A549 (cell line): ENCODE data around the gene AXL. TPM values are rescaled to one million over a fixed set of nuclear protein-coding genes. Genes with fewer than 3 reads are reported as not detected.
A peak's percentile ranks its signal among the peaks of the same experiment; 100 is the strongest.

Experiments
- ATAC-seq, 2 experiments: fragments of 200-7000 bp in 1 of 2; fragments of >200 bp in 1 of 2; cut with Nextera tagmentation in 1 of 2; cut with Tn5 transposase in 1 of 2; 3 replicates each; pipeline versions ENCODE4 v1.8.0 to v1.9.1; 2018 to 2020; ENCODE audit warnings: mild to moderate bottlenecking in 1 of 2, moderate library complexity in 1 of 2
- CTCF ChIA-PET: fragments of 300-600 bp; sonication (Branson Sonifier 250); formaldehyde crosslinking; extraction: SDS; loops from one replicate; lab custom pipeline; 2021; ENCODE audit warnings: antibody characterized with exemption, inconsistent platforms; lab: Yijun Ruan, JAX
- POLR2A ChIA-PET: fragments of 350-600 bp; formaldehyde crosslinking; extraction: SDS; loops from one replicate; lab custom pipeline; 2021; ENCODE audit warnings: antibody characterized with exemption, inconsistent platforms; lab: Yijun Ruan, JAX
- DNase-seq, 2 experiments: peaks; one replicate each; pipeline versions ENCODE4 v3.0.0 to v3.0.0-alpha.2; 2011 to 2016; ENCODE audit warnings: low read depth in 1 of 2, low spot score in 1 of 2
- FAIRE-seq: peaks from 2 replicates; lab custom pipeline; 2011; peaks lifted over from hg19 to GRCh38; lab: Jason Lieb, UNC
- H3K27ac ChIP-seq, 2 experiments: fragments of >200 bp; sonication (Bioruptor Twin); formaldehyde crosslinking; 3 replicates each; pipeline ENCODE4 v1.5.1; 2016 to 2017
- H3K4me1 ChIP-seq: fragments of >200 bp; sonication (Bioruptor Twin); formaldehyde crosslinking; 3 replicates; pipeline ENCODE4 v1.6.1; 2016
- H3K4me2 ChIP-seq: fragments of >200 bp; sonication (Bioruptor Twin); formaldehyde crosslinking; 3 replicates; pipeline ENCODE4 v1.6.1; 2016
- H3K4me3 ChIP-seq: fragments of >200 bp; sonication (Bioruptor Twin); formaldehyde crosslinking; 3 replicates; pipeline ENCODE4 v1.5.1; 2016
- H3K9me3 ChIP-seq: fragments of >200 bp; sonication (Bioruptor Twin); formaldehyde crosslinking; 3 replicates; pipeline ENCODE4 v1.6.1; 2016
- CEBPB ChIP-seq, 2 experiments: fragments of >200 bp in 1 of 2; sonication (Bioruptor Twin) in 1 of 2; formaldehyde crosslinking in 1 of 2; IDR thresholded peaks; 2 replicates each; pipeline ENCODE4 v1.6.1; 2012 to 2016
- EP300 ChIP-seq, 2 experiments: fragments of >200 bp; sonication (Bioruptor Twin); formaldehyde crosslinking; IDR thresholded peaks; 2 replicates in 1 of 2; 3 replicates in 1 of 2; pipeline ENCODE4 v1.6.1; 2016 to 2017
- HOXB13 ChIP-seq: fragments of 250-450 bp; sonication (Bioruptor Pico); IDR thresholded peaks from 2 replicates; pipeline ENCODE4 v1.5.0; 2020; ENCODE audit warnings: low read depth, mild to moderate bottlenecking, moderate library complexity
- JUNB ChIP-seq: fragments of >200 bp; sonication (Bioruptor Twin); formaldehyde crosslinking; IDR thresholded peaks from 2 replicates; pipeline ENCODE4 v1.6.1; 2016
- KDM5A ChIP-seq: fragments of 200-600 bp; sonication (generic); IDR thresholded peaks from 2 replicates; pipeline ENCODE4 v1.6.1; 2016; ENCODE audit warnings: antibody characterized with exemption, mild to moderate bottlenecking
- NR3C1 ChIP-seq: fragments of >200 bp; sonication (Bioruptor Twin); formaldehyde crosslinking; IDR thresholded peaks from 3 replicates; pipeline ENCODE4 v1.6.1; 2017
- POLR2A ChIP-seq: IDR thresholded peaks from 2 replicates; pipeline ENCODE4 v1.6.1; 2012; ENCODE audit warnings: mild to moderate bottlenecking, low read length
- RAD21 ChIP-seq, 2 experiments: fragments of >200 bp in 1 of 2; sonication (Bioruptor Twin) in 1 of 2; formaldehyde crosslinking in 1 of 2; IDR thresholded peaks in 1 of 2; conservative IDR thresholded peaks in 1 of 2; 2 replicates in 1 of 2; 3 replicates in 1 of 2; pipeline ENCODE4 v1.6.1; 2012 to 2018; ENCODE audit warnings: inconsistent platforms in 1 of 2
- RARB ChIP-seq: fragments of 250-450 bp; sonication (Bioruptor Pico); IDR thresholded peaks from 2 replicates; pipeline ENCODE4 v1.8.0; 2021; ENCODE audit warnings: mild to moderate bottlenecking, moderate library complexity
- SMC3 ChIP-seq: fragments of >200 bp; sonication (Bioruptor Twin); formaldehyde crosslinking; IDR thresholded peaks from 3 replicates; pipeline ENCODE4 v1.6.1; 2018; ENCODE audit warnings: inconsistent platforms
- SREBF2 ChIP-seq: fragments of 450-650 bp; IDR thresholded peaks from 2 replicates; pipeline ENCODE4 v1.6.1; 2014; ENCODE audit warnings: mild to moderate bottlenecking, moderate library complexity
- ZNF302 ChIP-seq: fragments of 250-450 bp; sonication (Bioruptor Pico); IDR thresholded peaks from 2 replicates; pipeline ENCODE4 v1.9.0; 2021; ENCODE audit warnings: inconsistent platforms, mild to moderate bottlenecking, moderate library complexity
- WGBS: methylation state at CpG from one replicate; pipeline ENCODE4 v1.1.6; 2017; ENCODE audit errors: missing lambda C conversion rate; 5-methylcytosine and 5-hydroxymethylcytosine counted together
- polyA plus RNA-seq, 4 experiments: library from polyadenylated mRNA; depleted of rRNA in 3 of 4; stranded (reverse); fragments of >200 nt; fragmentation: RNase III in 1 of 4; extraction: RNeasy Plus Mini Kit Qiagen cat#74134 plus additional on column Dnase treatment in 1 of 4; gene quantifications; 2 replicates in 3 of 4; 3 replicates in 1 of 4; pipeline ENCODE4 v1.2.3, GENCODE V29; 2011 to 2017
- TF ChIP-seq, protein P1 (sequence below): fragments of 200-600 bp; sonication (generic); IDR thresholded peaks from 2 replicates; pipeline ENCODE4 v1.6.1; 2016; ENCODE audit warnings: antibody characterized with exemption, mild to moderate bottlenecking, moderate library complexity
- TF ChIP-seq, protein P2 (sequence below): fragments of 450-650 bp; IDR thresholded peaks from 2 replicates; pipeline ENCODE4 v1.6.1; 2014; ENCODE audit warnings: antibody characterized with exemption
- TF ChIP-seq, protein P3 (sequence below): fragments of 250-450 bp; sonication (Bioruptor Pico); IDR thresholded peaks from 2 replicates; pipeline ENCODE4 v1.5.0; 2021; ENCODE audit warnings: mild to moderate bottlenecking, moderate library complexity, borderline replicate concordance
- TF ChIP-seq, protein P4 (sequence below): fragments of 150-350 bp; IDR thresholded peaks from 2 replicates; pipeline ENCODE4 v1.6.1; 2014; ENCODE audit warnings: low read depth, mild to moderate bottlenecking, low read length

Gene AXL
- polyA plus RNA-seq, 2 of the 4 experiments (the other 2 are of a cell fraction) = 45.4 to 60.1 TPM

DNA sequence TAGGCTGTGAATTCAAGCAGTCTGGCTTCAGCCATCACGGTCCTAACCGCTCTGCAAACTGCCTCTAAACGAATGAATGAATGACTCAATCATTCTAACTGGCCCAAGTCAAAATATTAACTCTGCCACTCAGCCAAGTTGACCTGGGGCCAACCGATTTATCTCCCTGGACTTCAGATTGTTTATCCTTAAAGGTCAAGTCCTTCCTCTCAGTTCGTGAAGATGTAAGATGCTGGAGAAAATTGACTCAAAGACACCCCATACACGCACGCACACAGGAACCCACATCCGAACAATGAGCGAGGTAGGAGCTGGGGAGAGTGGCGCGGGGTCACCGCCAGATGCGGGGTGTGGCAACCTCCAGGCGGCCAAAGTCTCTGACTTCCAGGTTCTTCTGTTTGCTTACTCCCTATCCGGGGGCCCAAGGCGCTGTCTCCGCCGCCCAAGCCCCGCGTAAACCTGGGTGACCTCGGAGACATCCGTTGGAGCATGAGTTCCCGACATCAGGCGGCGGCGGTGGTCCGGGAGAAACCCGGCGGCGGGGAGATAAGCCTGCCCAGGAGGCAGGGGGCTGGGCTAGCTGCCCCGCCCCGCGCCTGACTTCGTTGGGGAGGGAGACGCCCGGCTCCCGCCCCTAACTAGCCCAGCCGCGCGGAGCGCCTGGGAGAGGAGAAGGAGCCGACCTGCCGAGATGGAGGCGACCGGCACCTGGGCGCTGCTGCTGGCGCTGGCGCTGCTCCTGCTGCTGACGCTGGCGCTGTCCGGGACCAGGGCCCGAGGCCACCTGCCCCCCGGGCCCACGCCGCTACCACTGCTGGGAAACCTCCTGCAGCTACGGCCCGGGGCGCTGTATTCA is 26.2 kb upstream of the AXL start, which contains the start of gene CYP2S1 (continued):
- TF ChIP-seq, protein P1, sequence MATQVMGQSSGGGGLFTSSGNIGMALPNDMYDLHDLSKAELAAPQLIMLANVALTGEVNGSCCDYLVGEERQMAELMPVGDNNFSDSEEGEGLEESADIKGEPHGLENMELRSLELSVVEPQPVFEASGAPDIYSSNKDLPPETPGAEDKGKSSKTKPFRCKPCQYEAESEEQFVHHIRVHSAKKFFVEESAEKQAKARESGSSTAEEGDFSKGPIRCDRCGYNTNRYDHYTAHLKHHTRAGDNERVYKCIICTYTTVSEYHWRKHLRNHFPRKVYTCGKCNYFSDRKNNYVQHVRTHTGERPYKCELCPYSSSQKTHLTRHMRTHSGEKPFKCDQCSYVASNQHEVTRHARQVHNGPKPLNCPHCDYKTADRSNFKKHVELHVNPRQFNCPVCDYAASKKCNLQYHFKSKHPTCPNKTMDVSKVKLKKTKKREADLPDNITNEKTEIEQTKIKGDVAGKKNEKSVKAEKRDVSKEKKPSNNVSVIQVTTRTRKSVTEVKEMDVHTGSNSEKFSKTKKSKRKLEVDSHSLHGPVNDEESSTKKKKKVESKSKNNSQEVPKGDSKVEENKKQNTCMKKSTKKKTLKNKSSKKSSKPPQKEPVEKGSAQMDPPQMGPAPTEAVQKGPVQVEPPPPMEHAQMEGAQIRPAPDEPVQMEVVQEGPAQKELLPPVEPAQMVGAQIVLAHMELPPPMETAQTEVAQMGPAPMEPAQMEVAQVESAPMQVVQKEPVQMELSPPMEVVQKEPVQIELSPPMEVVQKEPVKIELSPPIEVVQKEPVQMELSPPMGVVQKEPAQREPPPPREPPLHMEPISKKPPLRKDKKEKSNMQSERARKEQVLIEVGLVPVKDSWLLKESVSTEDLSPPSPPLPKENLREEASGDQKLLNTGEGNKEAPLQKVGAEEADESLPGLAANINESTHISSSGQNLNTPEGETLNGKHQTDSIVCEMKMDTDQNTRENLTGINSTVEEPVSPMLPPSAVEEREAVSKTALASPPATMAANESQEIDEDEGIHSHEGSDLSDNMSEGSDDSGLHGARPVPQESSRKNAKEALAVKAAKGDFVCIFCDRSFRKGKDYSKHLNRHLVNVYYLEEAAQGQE = no peak
- TF ChIP-seq HOXB13 (CRISPR knock-in tag) = peak; percentile 55; the same call in 1 of the 2 replicates
- no peak for TF ChIP-seq KDM5A
- no peak for TF ChIP-seq NR3C1
- peak in 1 of 2 experiments; percentile 35; a peak in 1 of 4 replicates for TF ChIP-seq CEBPB (IDR thresholded peaks at IDR 0.05)
- no peak for TF ChIP-seq JUNB
- TF ChIP-seq EP300 (IDR thresholded peaks at IDR 0.05) = no peak
- no peak for TF ChIP-seq ZNF302 (CRISPR knock-in tag)
- TF ChIP-seq POLR2A = peak; percentile 90
- TF ChIP-seq SMC3 = peak; percentile 29; the same call in 2 of the 3 replicates

DNA sequence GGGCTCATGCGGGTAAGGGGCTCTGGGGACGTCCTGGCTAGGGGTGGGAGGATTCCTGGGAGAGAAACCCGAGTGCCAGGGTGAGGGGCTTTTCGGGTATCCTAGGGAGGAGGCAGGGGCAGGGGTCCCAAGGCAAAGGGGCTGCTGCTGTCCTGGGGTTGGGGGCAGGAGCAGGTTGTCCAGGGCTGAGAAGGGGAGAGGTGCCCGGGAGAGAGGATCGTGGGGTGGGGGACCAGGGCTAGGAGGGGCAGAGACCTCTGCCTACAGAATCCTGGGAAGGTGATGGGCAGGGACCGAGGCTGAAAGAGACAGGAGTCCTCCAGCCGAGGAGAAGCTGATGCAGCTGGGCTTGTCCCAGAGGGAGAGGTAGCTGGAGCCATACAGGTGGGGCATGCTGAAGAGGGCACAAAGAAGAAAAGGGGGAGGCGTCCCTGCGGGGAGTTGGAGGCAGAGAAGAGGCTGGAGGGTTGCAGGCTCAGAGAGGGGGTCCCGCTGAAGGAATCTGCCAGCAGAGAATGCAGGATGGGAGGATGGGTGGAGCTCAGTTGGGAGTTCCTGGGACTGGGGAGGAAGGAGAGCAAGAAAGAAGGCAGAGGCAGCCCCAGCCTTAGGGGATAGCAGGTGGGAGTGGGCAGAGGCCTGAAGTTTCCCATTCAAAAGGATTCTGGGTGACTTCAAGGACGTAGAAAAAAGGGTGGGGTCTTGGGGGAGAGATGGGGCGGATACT is 25.4 kb upstream of the AXL start:
- DNase-seq (peak in 1 of 2 experiments; percentile 69), ATAC-seq (peak; percentile 40 to 60), FAIRE-seq (no peak)
- TF ChIP-seq, protein P2, sequence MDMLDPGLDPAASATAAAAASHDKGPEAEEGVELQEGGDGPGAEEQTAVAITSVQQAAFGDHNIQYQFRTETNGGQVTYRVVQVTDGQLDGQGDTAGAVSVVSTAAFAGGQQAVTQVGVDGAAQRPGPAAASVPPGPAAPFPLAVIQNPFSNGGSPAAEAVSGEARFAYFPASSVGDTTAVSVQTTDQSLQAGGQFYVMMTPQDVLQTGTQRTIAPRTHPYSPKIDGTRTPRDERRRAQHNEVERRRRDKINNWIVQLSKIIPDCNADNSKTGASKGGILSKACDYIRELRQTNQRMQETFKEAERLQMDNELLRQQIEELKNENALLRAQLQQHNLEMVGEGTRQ = no peak
- TF ChIP-seq ZNF302 (CRISPR knock-in tag) = no peak
- no peak for TF ChIP-seq RARB
- TF ChIP-seq, protein P3, sequence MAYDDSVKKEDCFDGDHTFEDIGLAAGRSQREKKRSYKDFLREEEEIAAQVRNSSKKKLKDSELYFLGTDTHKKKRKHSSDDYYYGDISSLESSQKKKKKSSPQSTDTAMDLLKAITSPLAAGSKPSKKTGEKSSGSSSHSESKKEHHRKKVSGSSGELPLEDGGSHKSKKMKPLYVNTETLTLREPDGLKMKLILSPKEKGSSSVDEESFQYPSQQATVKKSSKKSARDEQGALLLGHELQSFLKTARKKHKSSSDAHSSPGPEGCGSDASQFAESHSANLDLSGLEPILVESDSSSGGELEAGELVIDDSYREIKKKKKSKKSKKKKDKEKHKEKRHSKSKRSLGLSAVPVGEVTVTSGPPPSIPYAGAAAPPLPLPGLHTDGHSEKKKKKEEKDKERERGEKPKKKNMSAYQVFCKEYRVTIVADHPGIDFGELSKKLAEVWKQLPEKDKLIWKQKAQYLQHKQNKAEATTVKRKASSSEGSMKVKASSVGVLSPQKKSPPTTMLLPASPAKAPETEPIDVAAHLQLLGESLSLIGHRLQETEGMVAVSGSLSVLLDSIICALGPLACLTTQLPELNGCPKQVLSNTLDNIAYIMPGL (CRISPR knock-in tag) = no peak
- no peak for TF ChIP-seq SMC3
- no peak for TF ChIP-seq KDM5A
- no peak for TF ChIP-seq SREBF2
- no peak for TF ChIP-seq RAD21 (conservative IDR thresholded peaks at IDR 0.05 in 1 of 2, IDR thresholded peaks at IDR 0.05 in 1 of 2)
- TF ChIP-seq, protein P4, sequence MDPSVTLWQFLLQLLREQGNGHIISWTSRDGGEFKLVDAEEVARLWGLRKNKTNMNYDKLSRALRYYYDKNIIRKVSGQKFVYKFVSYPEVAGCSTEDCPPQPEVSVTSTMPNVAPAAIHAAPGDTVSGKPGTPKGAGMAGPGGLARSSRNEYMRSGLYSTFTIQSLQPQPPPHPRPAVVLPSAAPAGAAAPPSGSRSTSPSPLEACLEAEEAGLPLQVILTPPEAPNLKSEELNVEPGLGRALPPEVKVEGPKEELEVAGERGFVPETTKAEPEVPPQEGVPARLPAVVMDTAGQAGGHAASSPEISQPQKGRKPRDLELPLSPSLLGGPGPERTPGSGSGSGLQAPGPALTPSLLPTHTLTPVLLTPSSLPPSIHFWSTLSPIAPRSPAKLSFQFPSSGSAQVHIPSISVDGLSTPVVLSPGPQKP = no peak
- Histone ChIP-seq H3K27ac (peak overlapping the region; percentile 66 to 87), H3K4me2 (peak overlapping the region; percentile 78), H3K9me3 (no peaks in the 10 kb centered on the region), H3K4me1 (peaks cover 37% of the 10 kb centered on the region), H3K4me3 (peak overlapping the region; percentile 55)
- ChIA-PET POLR2A (interaction anchor here (0.7 to 2.7 kb wide), 6 partner anchors 9 to 114 kb away, joined by 3 to 12 read pairs (median 4); no protein-coding TSS in a partner anchor), CTCF (interaction anchor here (0.6 to 29.8 kb wide), 13 partner anchors 8 to 159 kb away, joined by 3 to 1023 read pairs (median 4); partner anchors contain the start of genes AXL and HNRNPUL1)
- WGBS = 24% methylated on average over 11 of the region's 13 CpGs
